Activated naive CD4-positive, alpha-beta T cell treated with Interleukin-2 at 50 U/mL for 16 hours (primary cell): ENCODE data around the gene NXPH3.

Source experiments
- DNase-seq: peaks from one replicate; pipeline ENCODE4 v3.0.0-alpha.2; 2020

NXPH3 gene

DNA sequence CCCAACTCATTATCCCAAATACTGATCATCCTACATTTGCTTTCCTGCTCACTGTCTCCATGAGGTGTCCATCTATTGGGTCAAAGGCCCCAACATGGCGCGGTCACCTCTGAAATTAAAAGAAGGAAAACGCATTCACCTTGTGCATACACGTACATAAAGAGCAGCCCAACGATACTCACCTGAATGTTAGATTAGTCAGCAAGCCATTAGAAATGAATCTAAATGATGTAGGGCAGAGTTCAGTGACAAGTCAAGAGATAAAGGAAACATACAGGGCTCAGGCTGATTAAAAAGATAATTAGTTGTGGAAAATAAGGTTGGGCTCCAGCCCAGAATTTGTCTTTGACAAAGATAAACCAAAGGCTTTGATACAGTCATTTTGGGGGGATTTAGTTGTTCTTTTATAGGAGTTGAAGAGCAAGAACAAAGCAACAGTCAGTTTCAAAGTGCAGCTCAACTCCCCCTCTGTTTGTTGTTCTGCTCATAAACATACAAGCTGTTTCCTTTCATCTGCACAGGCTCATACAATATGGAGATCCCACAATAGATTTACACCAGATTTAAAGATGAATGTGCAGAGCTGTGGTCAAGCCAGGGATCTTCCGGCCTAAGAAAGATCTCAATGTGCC, 21.1 kb downstream of the NXPH3 start:
- DNase-seq: no peak

DNA sequence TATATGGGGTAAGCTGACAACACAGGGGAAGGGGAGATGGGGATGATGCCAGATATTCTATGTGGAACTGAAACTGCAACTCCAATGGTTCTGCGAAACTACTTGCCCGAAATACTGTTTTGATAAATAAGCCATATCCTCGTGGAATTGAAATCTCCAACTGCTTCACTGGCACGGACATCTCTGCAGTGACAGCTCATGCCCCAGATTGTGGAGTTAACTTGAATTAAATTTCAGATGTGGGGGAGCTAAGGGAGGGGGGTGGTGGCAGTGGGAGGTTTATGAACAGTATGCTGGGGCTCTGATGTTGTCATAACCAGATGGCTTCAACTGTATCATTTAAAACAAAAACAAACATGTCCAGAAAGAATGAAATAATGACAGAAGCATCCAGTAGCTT, 21.8 kb downstream of the NXPH3 start:
- no peak for DNase-seq

DNA sequence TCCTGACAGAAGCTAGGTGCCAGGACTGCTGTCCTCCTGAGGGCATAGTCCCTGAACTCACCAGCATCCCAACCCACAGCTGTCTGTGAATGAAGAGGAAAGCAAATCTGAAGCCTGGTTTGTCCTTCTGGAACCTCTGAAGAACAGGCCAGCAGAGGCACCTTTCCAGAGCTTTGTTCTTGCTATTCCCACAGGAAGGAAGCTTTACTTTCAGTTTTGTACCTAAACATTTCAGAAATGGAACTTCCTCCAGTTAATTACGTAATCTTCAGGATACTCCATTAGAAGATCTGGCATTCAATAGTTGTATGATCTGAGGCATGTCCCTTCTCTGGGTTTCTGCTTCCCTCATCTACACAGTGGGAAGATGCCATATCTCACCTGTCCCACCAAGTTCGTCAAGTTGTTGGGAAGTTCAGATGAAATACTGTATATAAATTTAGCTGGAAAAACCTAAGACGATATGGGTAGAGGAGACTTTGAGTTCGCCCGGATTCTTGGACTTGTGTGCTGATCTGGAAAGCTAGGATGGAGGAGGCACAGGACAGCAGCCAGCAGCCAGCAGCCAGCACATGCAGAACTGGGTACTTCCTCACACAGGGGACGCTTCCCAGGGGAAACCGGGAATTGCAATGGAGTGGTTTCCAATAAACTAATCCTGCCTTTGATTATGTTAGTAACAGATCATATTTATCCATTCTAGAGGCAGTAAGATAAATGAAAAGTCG, 22.4 kb downstream of the NXPH3 start:
- DNase-seq: no peak

DNA sequence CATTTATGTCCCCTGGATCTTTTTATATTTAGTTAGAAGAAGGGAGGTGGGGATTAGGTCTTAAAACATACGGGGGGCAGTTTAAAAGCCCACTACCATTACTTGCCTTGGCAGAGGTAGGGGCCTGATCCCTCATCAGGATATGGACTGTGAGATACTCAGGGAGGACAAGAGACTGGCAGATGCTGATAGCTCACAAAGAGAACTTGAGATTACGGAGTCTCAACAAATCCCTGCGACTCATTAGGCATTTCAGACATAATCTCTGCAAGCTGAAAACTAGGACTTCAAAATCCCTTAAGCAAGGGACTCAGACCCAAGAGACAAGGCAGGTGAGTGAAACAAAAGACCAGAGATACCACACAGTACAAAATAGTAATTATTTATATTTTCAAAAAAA, 23.2 kb downstream of the NXPH3 start:
- no peak for DNase-seq

DNA sequence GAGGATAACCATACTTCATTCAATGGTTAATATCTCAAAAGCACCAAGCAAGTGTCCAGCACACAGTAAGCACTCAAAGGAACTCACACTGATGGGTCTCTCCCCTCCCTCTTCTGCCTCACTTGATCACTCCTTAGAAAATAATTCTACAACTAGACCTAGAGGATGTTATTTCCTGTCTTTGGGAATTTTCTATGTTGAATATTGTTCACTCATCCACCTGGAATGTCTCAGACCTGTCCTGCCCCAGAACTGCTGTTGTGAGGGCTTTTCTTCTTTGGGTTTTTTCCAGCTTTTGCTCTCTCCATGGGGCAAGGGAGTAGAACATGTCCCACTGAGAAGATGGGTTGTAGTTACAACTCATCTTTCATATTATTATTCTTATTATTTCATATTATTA, 25.3 kb downstream of the NXPH3 start:
- DNase-seq: no peak

DNA sequence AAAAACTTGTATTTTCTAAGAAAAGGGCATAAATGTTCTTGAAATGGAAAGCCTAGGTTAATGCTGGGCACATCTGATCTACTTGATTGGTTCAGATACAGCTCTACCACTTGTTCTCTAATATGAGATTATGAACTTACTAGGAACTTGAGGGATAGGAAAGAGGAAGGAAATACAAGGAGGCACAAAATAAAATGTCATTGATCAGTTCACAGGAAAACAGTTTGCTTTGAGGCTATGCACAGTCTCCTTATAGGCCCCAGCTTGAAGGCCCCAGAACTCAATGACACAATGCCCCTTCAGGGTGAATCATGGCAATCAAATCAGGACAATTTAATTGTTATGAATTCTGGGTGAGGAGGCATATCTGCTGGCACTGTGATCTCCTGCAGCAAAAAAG, 27.1 kb downstream of the NXPH3 start:
- no peak for DNase-seq

DNA sequence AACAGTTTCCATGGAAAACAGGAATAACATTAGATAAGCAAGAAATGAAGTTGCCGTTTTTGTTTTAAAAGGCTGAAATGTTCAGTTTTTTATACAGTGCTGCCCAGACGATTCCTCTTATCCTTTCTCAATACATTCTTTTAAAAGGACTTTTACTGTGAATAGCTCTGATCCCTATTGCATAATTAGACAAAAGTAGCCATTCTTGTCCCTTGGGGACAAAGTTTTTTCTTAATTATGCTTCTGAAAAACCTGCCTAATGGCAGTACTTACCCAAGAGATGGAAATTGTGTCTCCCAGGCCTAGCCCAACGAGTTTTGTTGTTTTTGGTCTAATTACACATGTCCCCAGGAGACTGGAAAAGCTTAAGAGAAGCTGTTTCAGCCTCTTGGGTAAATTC, 27.6 kb downstream of the NXPH3 start:
- no peak for DNase-seq

DNA sequence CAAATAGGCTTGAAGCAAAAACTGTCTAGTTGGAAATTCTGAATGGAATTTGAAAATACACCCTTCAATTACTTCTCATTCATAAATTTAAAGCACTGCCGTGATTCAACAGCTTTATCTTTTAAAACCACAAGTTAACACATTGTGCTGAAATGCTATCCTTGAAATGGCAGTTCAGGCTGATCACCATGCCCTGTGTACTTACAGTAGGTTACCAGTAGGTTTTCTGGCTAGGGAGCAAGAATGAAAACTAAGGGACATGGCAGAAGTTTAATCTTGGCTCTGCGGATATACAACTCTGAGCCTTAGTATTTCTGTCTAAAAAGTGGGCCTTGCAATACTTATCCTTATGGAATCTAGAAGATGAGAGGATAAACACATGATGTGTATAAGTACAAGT, 28.0 kb downstream of the NXPH3 start:
- DNase-seq: no peak

DNA sequence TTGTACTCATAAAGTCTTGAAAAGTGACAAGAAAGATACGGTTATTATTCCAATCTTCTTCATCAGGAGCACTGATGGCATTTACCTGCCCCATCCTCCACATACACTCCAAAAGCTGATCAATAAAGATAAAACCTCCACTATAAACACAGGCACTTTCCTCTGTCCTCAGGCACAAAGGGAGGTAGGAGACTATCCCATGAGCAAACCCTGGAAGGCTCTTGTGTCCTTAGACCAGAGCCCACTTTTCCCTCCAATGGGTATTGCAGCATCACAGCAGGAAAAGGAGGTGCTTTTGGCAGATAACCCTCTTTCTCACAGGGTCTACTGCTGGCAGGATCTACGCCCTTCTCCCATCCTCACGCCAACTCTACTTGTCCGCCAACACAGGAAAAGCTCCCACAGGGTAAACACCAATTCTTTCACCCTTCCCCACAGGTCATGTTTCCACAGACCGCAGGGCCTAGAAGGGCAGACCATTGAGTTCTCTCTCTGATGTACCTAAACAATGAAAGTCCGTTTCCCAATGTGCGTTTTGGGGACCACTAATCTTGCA, 28.7 kb downstream of the NXPH3 start:
- DNase-seq: no peak

DNA sequence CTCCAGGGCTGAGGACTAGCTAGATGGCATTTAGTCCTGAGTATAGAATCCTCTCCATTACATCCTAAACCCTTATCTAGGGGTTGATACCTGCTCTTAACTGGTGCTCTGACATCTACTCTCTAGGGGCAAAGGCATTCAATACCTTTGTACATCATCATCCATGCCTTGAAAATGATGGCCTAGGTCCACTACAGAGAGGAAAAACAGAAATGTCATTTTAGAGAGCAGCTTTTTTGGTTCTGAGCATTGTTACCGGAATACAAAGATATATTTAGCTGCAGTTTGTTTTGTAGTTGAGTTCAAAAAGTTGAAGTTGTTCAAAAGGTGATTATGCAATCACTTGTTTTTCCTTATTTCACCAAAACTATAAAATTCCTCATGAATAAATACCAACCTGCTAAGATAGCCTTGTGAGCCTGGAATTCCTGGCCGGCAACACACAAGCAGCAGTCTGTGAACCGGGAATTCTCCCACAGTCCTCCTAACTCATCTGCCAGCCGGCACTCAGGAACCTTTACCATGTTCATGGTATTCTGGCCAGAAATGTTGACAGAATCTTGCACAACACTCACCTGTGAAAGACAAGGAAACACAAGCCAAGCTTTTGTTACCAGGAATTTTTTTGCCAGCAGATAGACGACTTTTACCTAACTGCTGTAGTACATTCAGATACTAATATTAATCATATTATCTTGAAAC, 35.4 kb downstream of the NXPH3 start:
- no peak for DNase-seq

DNA sequence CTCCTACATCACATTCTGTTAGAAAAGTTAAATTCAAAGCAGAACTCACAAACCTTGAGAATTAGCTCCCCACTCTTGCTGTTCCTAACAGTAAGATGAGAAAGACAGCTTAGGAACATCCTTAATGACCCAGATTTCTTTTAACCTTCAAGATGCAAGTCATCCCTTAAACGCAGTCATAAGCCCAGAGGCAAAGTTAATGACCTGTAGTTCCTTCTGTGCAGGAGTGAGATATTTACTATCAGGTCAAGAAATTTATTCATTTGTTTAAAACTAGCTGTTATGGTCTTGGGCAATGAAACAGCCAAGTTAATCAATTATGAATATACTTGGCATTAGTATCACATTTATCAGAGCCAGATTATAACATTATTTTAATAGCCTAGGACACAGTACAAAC, 37.1 kb downstream of the NXPH3 start:
- no peak for DNase-seq

DNA sequence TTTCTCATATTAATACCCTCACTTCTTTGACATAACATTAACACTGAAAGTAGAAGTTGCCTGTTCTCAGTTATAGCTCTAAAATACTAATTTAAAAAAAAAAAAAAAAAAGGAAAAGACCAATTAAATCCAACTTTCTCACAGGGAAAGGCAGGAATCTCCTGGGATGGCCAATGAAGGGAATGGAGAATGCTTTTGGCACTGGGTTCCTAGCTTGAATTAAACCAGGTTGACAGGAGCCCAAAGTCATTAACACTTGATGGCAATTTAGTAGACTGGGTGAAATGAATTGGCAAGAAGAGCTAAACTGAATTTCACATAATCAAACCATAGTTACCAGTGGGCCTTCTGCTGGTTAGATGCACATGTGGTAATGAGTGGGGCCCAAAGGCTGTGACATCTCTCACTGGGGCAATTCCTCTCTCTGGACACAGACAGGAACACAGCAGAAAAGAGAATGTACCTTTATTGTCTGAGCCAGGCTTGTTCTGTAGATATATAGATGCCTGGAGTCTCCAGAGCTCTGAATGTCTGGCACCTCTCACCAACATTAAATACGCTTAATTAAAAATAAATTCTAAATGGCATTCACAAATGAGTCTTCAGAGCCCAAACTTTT, 37.6 kb downstream of the NXPH3 start:
- no peak for DNase-seq

DNA sequence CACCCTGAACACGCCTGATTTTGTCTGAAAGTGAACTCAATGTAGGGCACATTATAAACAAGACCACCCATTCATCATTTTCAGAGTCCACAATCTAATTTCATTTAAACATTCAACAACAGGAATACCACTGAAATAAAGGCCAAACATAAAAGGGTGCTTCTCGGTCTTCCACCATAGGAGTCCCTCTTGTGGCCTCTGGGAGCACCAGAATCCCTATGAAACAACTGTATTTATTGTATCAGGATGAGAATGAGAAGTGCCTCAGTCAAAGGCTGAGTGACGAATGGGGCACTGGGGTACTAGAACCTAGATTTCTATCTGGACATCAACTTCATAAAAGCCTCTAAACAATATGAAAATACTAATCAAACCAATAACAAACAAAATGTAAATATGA, 40.4 kb downstream of the NXPH3 start:
- DNase-seq: no peak

DNA sequence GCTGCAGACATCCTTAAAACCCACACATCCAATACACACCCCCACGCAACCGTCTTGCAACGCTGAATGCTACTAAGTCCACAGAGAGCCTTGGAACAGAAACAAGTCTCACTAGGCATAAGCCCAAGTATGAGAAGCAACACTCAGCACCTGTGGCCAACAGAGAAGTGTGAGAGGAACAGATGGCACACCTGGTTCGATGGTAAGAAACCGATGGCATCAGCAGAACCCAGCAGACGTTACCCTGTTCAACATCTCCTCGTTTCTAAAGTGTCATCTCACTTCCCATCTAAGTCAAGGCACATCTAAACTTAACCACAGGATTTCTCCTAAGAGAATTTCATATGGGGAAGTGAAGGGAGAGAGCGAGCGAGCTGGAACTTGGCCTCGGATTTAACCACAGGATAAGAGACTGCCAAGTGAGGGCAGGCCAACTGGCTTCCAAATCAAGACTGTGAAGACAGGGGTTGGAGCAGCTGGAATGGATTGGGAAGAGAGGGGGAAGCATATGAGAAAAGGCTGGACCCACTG, 41.0 kb downstream of the NXPH3 start:
- no peak for DNase-seq

DNA sequence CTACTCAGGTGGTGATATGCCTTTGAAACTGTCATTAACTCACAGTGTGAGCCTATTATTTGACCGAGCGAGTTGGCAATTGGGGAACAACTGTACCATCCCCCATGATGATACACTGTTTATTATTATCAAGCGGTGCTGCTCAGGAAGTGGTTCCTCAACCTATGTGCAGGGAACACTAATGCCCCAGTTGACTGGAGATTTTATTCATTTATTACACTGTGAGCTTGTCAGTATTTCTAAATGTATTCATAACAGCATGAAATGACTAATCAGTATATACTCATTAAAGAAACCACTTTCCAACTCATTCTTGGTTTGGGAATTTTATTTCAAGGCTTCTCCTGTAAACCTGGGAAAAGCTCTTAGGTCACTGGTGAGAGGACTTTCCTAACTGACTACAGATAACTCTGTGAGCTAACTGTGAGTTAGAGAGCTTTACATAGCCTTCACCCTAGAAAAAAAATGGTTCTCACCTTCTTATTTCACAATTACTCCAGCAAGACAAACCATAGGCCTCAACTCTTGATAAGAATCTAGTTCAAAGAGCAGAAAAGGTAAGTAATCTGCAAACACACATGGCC, 42.4 kb downstream of the NXPH3 start:
- DNase-seq: no peak

DNA sequence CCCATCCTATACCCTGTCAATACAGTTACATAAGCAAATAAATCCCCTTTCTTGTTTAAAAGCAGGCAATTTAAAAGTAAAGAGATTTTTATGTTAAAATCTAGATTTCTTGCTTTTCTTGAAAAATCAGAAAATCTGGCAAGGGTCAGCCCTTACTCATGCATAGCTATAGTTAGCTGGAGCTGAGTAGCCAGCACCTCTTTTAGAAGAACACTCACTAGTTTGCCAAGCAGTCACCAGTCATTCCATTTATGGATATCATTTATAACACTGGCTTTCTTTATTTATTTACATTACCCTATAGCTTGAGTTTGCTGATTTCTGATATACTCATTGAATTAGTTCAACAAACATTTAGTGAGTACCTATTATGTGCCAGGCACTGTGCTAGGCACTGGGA, 45.7 kb downstream of the NXPH3 start:
- no peak for DNase-seq

DNA sequence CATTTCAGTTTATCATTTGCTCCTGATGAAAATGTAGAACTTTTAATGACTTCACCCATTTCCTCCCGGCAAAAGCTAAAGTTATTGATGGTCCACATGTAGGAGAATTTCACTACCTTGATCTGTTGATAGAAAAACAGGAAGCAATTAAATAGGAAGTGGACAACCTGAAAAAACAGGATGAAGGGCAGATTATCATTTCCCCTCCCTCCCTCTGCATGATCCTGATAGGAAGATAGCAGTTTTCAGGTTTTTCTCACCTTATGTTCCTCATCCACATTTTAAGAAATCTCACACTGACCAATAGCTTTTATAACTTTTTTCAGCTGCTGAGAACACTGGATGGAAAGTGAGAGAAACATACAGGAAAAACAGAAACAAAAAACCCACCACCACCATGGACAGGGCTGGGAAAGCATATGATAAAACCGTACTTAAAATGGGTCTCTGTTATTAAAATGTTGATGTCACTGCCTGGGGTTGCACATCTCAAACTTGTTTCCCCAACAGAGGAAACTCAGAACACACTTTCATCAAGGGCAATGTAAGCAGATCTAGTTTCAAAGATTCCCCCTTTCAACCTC, 46.4 kb downstream of the NXPH3 start:
- DNase-seq: no peak

DNA sequence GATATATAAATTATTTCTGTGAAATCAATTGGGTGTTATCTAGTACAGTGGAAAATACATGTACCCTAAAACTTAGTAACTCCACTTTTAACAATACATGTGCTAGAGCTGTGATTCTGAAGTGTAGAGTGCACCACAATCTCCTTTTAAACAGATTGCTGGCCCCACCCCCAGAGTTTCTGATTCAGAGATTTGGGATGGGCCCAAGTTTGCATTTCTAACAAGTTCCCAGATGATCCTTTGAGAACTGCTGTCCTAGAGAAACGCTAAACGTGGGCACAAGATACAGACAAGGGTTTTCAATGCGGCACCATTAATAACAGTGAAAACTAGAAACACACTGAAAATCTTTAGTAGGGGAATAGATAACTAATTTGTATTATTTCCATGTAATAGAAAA, 49.2 kb downstream of the NXPH3 start:
- DNase-seq: no peak

DNA sequence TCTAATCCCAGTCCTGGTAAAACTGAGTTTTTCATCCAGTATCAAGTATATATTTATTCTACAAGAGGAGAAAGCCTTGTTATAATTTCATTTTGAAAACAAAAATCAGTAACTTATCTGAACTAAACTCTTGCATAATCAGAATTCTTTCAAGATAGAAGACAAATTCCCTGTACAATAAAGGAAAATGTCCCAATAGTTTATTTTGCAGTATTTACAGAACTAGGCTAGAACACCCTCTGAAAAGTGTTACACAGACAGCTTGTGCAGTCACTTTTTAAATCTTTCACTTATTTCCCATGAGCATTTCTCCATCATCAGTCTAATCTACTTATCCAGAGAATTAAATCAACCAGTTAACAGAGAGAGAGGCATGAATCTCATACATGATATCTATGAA, 53.8 kb downstream of the NXPH3 start:
- no peak for DNase-seq

DNA sequence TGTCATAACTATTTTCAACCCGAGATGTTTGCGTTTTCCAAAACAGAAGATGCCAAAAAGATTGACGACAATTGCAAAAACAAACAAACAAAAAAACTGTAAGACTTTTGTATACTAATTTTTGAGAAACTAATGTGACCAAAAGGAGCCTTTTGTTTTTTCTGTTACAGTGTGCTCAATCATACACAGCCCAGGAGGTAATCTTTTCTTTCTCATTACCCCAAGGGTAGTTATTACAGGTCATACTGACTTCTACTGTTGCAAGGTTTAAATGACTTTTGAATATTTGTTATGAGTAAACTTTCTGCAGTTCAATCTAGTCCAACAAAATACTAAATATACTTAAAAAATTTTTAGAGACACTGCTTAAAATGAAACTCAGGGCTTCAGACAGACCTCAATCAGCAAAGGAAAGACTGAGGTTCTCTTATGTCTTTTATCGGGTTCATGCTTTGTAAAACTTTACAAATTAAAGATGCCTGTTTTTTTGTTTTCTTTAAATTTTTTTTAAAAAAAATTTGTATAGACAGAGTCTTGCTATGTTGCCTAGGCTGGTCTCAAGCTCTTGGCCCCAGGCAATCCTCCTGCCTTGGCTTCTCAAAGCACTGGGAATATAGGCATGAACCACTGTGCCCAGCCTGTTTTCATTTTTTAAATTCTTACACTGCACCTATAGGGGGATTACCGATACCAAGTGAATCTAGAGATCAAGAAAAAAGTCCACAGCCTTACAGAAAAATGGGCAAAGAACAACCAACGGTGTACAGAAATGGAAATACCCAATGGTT, 54.6 kb downstream of the NXPH3 start:
- no peak for DNase-seq

DNA sequence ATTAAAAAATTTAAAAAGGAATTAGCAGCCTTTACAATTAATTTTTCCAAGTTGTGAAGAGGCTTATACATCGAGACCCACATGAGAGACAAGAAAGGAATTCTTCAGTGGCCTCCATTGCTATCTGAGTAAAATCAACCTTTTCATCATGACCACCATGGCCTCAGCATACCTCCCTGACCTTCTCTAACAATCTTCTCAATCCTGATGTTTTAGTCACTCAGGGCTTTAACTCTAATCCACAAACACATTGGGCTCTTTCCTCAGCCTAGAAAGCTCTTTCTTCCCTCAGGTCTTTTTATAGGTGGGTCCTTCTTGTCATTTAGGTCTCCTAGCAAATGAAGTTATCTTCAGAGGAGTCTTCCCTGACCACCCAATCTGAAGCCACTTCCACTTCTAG, 55.8 kb downstream of the NXPH3 start:
- no peak for DNase-seq
